Body of pancreas (tissue), 4 donors: ENCODE measurements around the gene SLC25A1.

Experiments
- POLR2A ChIP-seq, 3 donors: fragments of 450-650 bp; IDR thresholded peaks; one replicate each; pipeline ENCODE4 v1.6.1; 2016; ENCODE audit warnings: antibody characterized with exemption in 3 of 3, mild to moderate bottlenecking in 2 of 3
- TF ChIP-seq, protein P1 (sequence below), 7 experiments: fragments of 450-650 bp in 4 of 7; fragments of 200-600 bp in 3 of 7; sonication (generic) in 3 of 7; IDR thresholded peaks; one replicate each; pipeline ENCODE4 v1.5.1; 2016 to 2019; ENCODE audit warnings: antibody characterized with exemption in 7 of 7

DNA sequence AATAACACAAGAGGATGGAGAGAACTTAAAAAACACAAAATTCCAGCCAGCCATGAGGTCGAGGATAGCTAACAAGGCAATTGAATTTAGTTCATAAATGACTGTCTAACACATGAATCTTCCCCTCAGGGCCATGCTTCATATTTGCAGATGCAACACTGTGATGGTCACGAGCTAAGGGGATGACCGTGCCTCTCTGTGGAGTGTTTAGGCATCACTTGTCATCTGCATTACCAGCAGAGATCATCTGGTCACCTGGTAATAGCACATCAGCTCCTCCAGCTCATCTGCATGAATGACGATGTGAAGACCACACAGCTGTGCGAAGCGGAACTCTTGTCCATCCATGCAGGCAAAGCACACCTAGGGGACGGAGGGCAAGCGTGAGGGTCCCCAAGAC is 20.9 kb upstream of the SLC25A1 start:
- no peak for TF ChIP-seq POLR2A (IDR thresholded peaks at IDR 0.05)
- TF ChIP-seq, protein P1, sequence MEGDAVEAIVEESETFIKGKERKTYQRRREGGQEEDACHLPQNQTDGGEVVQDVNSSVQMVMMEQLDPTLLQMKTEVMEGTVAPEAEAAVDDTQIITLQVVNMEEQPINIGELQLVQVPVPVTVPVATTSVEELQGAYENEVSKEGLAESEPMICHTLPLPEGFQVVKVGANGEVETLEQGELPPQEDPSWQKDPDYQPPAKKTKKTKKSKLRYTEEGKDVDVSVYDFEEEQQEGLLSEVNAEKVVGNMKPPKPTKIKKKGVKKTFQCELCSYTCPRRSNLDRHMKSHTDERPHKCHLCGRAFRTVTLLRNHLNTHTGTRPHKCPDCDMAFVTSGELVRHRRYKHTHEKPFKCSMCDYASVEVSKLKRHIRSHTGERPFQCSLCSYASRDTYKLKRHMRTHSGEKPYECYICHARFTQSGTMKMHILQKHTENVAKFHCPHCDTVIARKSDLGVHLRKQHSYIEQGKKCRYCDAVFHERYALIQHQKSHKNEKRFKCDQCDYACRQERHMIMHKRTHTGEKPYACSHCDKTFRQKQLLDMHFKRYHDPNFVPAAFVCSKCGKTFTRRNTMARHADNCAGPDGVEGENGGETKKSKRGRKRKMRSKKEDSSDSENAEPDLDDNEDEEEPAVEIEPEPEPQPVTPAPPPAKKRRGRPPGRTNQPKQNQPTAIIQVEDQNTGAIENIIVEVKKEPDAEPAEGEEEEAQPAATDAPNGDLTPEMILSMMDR (IDR thresholded peaks at IDR 0.05), result no peak
